HFFc6 (cell line): Measurements from ENCODE around the gene FGGY. TPM values are rescaled to one million over a fixed set of nuclear protein-coding genes. Genes with fewer than 3 reads are reported as not detected.

Experiments used
- DNase-seq: peaks from one replicate; pipeline ENCODE4 v3.0.0-alpha.2; 2018
- H3K27ac Mint-ChIP-seq: 2 replicates; pipeline ENCODE4 v1.8.0; 2020; ENCODE audit warnings: mild to moderate bottlenecking, mixed read lengths
- H3K27me3 Mint-ChIP-seq: 2 replicates; pipeline ENCODE4 v1.8.0; 2021; ENCODE audit warnings: mild to moderate bottlenecking, moderate library complexity, mixed read lengths; ENCODE audit not compliant: insufficient read depth
- H3K36me3 Mint-ChIP-seq: 2 replicates; pipeline ENCODE4 v1.8.0; 2021; ENCODE audit warnings: low read depth, mixed read lengths
- H3K4me1 Mint-ChIP-seq: 2 replicates; pipeline ENCODE4 v1.8.0; 2020; ENCODE audit warnings: low read depth, mixed read lengths
- H3K4me3 Mint-ChIP-seq: 2 replicates; pipeline ENCODE4 v1.8.0; 2020; ENCODE audit warnings: mild to moderate bottlenecking, moderate library complexity, mixed read lengths
- H3K9me3 Mint-ChIP-seq: 2 replicates; pipeline ENCODE4 v1.8.0; 2020; ENCODE audit warnings: mild to moderate bottlenecking, mixed read lengths
- CTCF ChIP-seq: fragments of 200-600 bp; sonication (generic); IDR thresholded peaks from 2 replicates; pipeline ENCODE4 v1.5.0; 2021; ENCODE audit warnings: antibody characterized with exemption, mild to moderate bottlenecking
- total RNA-seq, 6 experiments: library from RNA; stranded (reverse); fragmentation: NEBNext Ultra II Directional; extraction: Animal tissue kit (Norgen Biotek cat#: 25700); gene quantifications; 2 replicates in 1 of 6; 3 replicates in 5 of 6; pipeline ENCODE4 v1.2.3, GENCODE V29; 2021

The FGGY gene
- total RNA-seq, 6 experiments from 2014 or later = 16.4 to 20.1 (median 18.7) TPM

GRCh38 chr1:59671066-59671952, 374.4 kb downstream of the FGGY start:
- H3K27me3 Mint-ChIP-seq = no peaks in the 10 kb centered on the region; the same call in 1 of the 2 replicates
- H3K4me1 Mint-ChIP-seq = peaks cover 45% of the 10 kb centered on the region
- H3K36me3 Mint-ChIP-seq = peaks cover 41% of the 10 kb centered on the region
- H3K9me3 Mint-ChIP-seq = peaks cover 36% of the 10 kb centered on the region
- no peak for DNase-seq
- TF ChIP-seq CTCF = no peak
- H3K27ac Mint-ChIP-seq = peak overlapping the region; percentile 87; the same call in 1 of the 2 replicates
- no peak overlapping the region; the same call in 1 of the 2 replicates for H3K4me3 Mint-ChIP-seq

DNA sequence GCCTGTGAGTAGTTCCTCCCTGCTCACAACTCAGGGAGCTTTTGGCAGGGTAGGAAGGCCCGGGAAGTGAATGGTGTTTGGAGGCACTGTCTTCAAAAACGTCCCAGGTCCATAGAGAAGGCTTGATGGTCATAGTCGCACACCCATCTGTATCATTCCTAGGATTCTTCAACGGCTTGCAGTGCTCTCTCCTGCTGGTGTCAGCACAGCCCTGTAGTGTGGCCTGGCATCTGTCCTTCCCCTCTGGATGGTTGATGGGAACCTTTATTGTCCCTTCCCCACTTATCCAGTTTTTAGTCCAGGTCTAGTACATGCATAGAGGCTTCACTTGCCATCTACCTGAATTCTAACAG, 375.0 kb downstream of the FGGY start:
- Mint-ChIP-seq H3K4me3 (no peak overlapping the region), H3K36me3 (peaks cover 41% of the 10 kb centered on the region), H3K9me3 (peaks cover 36% of the 10 kb centered on the region), H3K27me3 (no peaks in the 10 kb centered on the region; the same call in 1 of the 2 replicates), H3K4me1 (peaks cover 46% of the 10 kb centered on the region), H3K27ac (no peak overlapping the region)
- TF ChIP-seq CTCF = no peak
- DNase-seq = no peak

- TF ChIP-seq CTCF = no peak
- DNase-seq = peak; percentile 76
- peaks cover 36% of the 10 kb centered on the region for H3K9me3 Mint-ChIP-seq
- H3K4me1 Mint-ChIP-seq = peaks cover 52% of the 10 kb centered on the region
- H3K27me3 Mint-ChIP-seq = no peaks in the 10 kb centered on the region; the same call in 1 of the 2 replicates
- no peak overlapping the region for H3K4me3 Mint-ChIP-seq
- H3K27ac Mint-ChIP-seq = peak overlapping the region; percentile 76
- H3K36me3 Mint-ChIP-seq = peaks cover 41% of the 10 kb centered on the region
Observed at GRCh38 chr1:59672851-59673572, 376.1 kb downstream of the FGGY start.

DNA sequence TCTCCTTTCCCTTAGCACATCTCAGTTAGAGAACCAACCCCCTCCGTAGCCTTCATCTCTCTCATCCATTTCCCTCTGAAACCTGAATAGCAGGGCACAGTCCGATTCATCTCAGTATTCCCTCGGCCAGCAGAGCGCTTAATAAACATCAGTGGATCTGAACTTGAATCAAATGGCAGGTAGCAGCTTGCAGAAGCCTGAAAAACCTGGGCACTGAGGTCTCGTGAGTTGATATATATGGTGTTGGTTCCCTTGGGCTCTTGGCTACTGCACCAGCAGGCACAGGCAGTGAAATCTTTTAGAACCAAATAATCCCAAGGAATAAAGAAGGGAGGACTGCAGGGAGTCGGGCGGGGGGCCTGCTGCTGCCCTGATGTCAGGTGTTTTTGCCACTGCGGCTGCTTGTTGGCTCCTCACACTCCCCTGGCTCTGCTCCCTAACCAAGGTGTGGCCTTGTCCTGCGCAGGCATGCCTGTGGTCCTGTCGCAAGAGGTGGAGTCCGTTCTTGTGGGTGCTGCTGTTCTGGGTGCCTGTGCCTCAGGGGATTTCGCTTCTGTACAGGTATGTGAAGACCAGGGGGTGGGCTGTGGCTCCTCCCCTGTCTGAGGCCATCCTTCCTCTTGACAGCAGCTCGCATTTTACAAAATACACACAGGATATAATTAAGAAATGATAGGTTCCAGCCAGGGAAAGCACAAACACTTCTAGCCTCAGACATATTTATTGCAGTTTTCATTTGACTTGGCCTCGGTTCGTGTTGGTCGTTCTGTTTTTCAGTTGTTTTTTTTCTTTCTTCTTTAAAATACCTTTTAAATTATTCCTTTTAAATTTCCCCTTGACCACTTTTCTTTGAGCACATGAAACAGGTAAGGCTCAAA, 376.9 kb downstream of the FGGY start:
- Mint-ChIP-seq H3K27me3 (no peaks in the 10 kb centered on the region; the same call in 1 of the 2 replicates), H3K27ac (no peak overlapping the region), H3K4me1 (peaks cover 60% of the 10 kb centered on the region), H3K4me3 (no peak overlapping the region), H3K9me3 (peaks cover 36% of the 10 kb centered on the region), H3K36me3 (peaks cover 41% of the 10 kb centered on the region)
- TF ChIP-seq CTCF = no peak
- DNase-seq = no peak

GRCh38 chr1:59674595-59674994, 377.7 kb downstream of the FGGY start:
- no peak for TF ChIP-seq CTCF
- H3K27ac Mint-ChIP-seq = no peak overlapping the region
- peaks cover 58% of the 10 kb centered on the region for H3K4me1 Mint-ChIP-seq
- no peak for DNase-seq
- H3K27me3 Mint-ChIP-seq = no peaks in the 10 kb centered on the region; the same call in 1 of the 2 replicates
- peaks cover 41% of the 10 kb centered on the region for H3K36me3 Mint-ChIP-seq
- no peak overlapping the region for H3K4me3 Mint-ChIP-seq
- peaks cover 36% of the 10 kb centered on the region for H3K9me3 Mint-ChIP-seq
